Measurements from ENCODE around the gene TM7SF2.

DNA sequence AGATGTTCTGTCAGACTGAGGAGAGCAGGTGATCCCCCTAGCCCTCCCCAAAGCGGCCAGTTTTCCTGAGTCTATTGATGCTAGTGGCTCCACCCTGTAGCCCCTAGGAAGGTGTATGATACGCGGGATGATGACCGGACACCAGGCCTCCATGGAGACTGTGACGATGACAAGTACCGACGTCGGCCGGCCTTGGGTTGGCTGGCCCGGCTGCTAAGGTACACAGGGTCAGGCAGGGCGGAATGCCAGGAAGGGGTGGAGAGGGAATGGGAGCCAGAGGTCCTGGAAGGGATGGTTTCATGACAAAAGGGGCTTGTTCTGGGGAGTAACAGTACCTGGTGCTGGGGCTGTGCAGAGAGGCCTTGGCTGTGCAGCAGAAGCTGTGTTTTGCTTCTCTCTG, 24.5 kb upstream of the TM7SF2 start:
- TF ChIP-seq, protein P1, sequence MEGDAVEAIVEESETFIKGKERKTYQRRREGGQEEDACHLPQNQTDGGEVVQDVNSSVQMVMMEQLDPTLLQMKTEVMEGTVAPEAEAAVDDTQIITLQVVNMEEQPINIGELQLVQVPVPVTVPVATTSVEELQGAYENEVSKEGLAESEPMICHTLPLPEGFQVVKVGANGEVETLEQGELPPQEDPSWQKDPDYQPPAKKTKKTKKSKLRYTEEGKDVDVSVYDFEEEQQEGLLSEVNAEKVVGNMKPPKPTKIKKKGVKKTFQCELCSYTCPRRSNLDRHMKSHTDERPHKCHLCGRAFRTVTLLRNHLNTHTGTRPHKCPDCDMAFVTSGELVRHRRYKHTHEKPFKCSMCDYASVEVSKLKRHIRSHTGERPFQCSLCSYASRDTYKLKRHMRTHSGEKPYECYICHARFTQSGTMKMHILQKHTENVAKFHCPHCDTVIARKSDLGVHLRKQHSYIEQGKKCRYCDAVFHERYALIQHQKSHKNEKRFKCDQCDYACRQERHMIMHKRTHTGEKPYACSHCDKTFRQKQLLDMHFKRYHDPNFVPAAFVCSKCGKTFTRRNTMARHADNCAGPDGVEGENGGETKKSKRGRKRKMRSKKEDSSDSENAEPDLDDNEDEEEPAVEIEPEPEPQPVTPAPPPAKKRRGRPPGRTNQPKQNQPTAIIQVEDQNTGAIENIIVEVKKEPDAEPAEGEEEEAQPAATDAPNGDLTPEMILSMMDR (conservative IDR thresholded peaks at IDR 0.05; ENCODE audit: low read length): no peak
- TF ChIP-seq EZH2phosphoT487 (IDR thresholded peaks at IDR 0.05; ENCODE audit: borderline replicate concordance): no peak
